DND-41 (cell line): ENCODE measurements around the gene FRK.

Experiments
- ATAC-seq: fragments of 200-7000 bp; cut with Tn5 transposase; 3 replicates; pipeline ENCODE4 v1.9.1; 2021; ENCODE audit warnings: low read depth; ENCODE audit not compliant: insufficient read depth
- DNase-seq: peaks from one replicate; pipeline ENCODE4 v3.0.0-alpha.2; 2020
- H2AFZ ChIP-seq: 2 replicates; pipeline ENCODE4 v1.6.0; 2012; ENCODE audit warnings: low read depth, low read length
- H3K27ac ChIP-seq: 2 replicates; pipeline ENCODE4 v1.5.1; 2012; ENCODE audit warnings: low read length, inconsistent platforms
- H3K27me3 ChIP-seq: fragments of 200-600 bp; sonication (generic); 2 replicates; pipeline ENCODE4 v1.6.0; 2012; ENCODE audit warnings: low read length, mild to moderate bottlenecking, inconsistent platforms; ENCODE audit not compliant: insufficient read depth, poor library complexity
- H3K36me3 ChIP-seq: 2 replicates; pipeline ENCODE4 v1.5.1; 2012; ENCODE audit warnings: low read length, inconsistent platforms; ENCODE audit not compliant: insufficient read depth
- H3K4me1 ChIP-seq: 2 replicates; pipeline ENCODE4 v1.5.1; 2012; ENCODE audit warnings: mild to moderate bottlenecking, low read length; ENCODE audit not compliant: insufficient read depth
- H3K4me2 ChIP-seq: 2 replicates; pipeline ENCODE4 v1.6.0; 2012; ENCODE audit warnings: mild to moderate bottlenecking, moderate library complexity, low read length, inconsistent platforms; ENCODE audit not compliant: insufficient read depth
- H3K4me3 ChIP-seq, 2 experiments: fragments of 200-600 bp in 1 of 2; shearing (Covaris generic) in 1 of 2; 2 replicates each; pipeline ENCODE4 v1.5.1; 2012 to 2016; ENCODE audit warnings: inconsistent platforms in 2 of 2, low read length in 2 of 2, mild to moderate bottlenecking in 2 of 2, low read depth in 1 of 2, moderate library complexity in 1 of 2
- H3K79me2 ChIP-seq: 2 replicates; pipeline ENCODE4 v1.6.0; 2012; ENCODE audit warnings: low read length, inconsistent platforms; ENCODE audit not compliant: insufficient read depth
- H3K9ac ChIP-seq: 2 replicates; pipeline ENCODE4 v1.6.0; 2012; ENCODE audit warnings: low read depth, mild to moderate bottlenecking, inconsistent platforms, low read length, moderate library complexity
- H3K9me3 ChIP-seq: 2 replicates; pipeline ENCODE4 v1.5.1; 2012; ENCODE audit warnings: low read length, moderate library complexity, mild to moderate bottlenecking, inconsistent platforms; ENCODE audit not compliant: insufficient read depth, severe bottlenecking
- H4K20me1 ChIP-seq: 2 replicates; pipeline ENCODE4 v1.6.0; 2012; ENCODE audit warnings: low read length; ENCODE audit not compliant: insufficient read depth
- EZH2 ChIP-seq: IDR thresholded peaks from 3 replicates; pipeline ENCODE4 v1.6.1; 2012; ENCODE audit warnings: borderline replicate concordance, low read depth, mild to moderate bottlenecking, moderate library complexity, low read length, inconsistent platforms; ENCODE audit not compliant: severe bottlenecking
- TF ChIP-seq, protein P1 (sequence below): IDR thresholded peaks from 2 replicates; pipeline ENCODE4 v1.5.1; 2012; ENCODE audit warnings: borderline replicate concordance, low read length, moderate library complexity, mild to moderate bottlenecking; ENCODE audit not compliant: poor library complexity, severe bottlenecking; ENCODE audit errors: extremely low read depth

The FRK gene

DNA sequence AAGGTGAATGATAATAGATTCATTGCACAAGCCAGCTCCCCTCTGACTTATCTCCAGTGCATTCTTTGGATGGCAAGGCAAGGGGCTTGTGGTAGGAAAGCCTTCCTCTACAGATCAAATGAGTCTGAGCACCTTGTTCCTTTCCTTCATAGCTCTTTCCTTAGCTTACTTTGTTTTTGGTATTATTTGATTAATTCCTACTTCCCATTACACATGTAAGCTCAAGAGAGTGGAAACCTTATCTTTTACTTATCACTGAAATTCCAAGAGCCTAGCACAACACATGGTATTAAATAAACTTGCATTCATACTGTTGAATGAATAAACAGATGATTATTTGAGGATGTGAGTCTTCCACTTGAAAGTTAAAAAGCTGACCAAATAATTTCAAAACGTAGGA is 41.7 kb downstream of the FRK start:
- H3K79me2 ChIP-seq = no peaks in the 10 kb centered on the region
- no peak overlapping the region for H3K27ac ChIP-seq
- H3K27me3 ChIP-seq = peaks cover 5% of the 10 kb centered on the region
- H3K36me3 ChIP-seq = no peaks in the 10 kb centered on the region
- no peak for TF ChIP-seq EZH2
- TF ChIP-seq, protein P1, sequence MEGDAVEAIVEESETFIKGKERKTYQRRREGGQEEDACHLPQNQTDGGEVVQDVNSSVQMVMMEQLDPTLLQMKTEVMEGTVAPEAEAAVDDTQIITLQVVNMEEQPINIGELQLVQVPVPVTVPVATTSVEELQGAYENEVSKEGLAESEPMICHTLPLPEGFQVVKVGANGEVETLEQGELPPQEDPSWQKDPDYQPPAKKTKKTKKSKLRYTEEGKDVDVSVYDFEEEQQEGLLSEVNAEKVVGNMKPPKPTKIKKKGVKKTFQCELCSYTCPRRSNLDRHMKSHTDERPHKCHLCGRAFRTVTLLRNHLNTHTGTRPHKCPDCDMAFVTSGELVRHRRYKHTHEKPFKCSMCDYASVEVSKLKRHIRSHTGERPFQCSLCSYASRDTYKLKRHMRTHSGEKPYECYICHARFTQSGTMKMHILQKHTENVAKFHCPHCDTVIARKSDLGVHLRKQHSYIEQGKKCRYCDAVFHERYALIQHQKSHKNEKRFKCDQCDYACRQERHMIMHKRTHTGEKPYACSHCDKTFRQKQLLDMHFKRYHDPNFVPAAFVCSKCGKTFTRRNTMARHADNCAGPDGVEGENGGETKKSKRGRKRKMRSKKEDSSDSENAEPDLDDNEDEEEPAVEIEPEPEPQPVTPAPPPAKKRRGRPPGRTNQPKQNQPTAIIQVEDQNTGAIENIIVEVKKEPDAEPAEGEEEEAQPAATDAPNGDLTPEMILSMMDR = no peak
- H4K20me1 ChIP-seq = no peaks in the 10 kb centered on the region
- no peaks in the 10 kb centered on the region for H3K9me3 ChIP-seq
- no peak overlapping the region for H2AFZ ChIP-seq
- H3K4me2 ChIP-seq = no peak overlapping the region
- H3K9ac ChIP-seq = no peak overlapping the region
- no peak for ATAC-seq
- no peaks in the 10 kb centered on the region for H3K4me1 ChIP-seq
- no peak for DNase-seq
- H3K4me3 ChIP-seq = no peak overlapping the region

- no peaks in the 10 kb centered on the region for H3K79me2 ChIP-seq
- H3K4me1 ChIP-seq = no peaks in the 10 kb centered on the region
- H2AFZ ChIP-seq = no peak overlapping the region
- H3K4me3 ChIP-seq = no peak overlapping the region
- TF ChIP-seq, protein P1 = no peak
- no peak for TF ChIP-seq EZH2
- ATAC-seq = no peak
- H3K9me3 ChIP-seq = no peaks in the 10 kb centered on the region
- no peak overlapping the region for H3K9ac ChIP-seq
- no peak overlapping the region for H3K27ac ChIP-seq
- peaks cover 5% of the 10 kb centered on the region for H3K27me3 ChIP-seq
- H3K4me2 ChIP-seq = no peak overlapping the region
- no peaks in the 10 kb centered on the region for H4K20me1 ChIP-seq
- DNase-seq = no peak
- H3K36me3 ChIP-seq = no peaks in the 10 kb centered on the region
Observed at GRCh38 chr6:116017546-116018295, 43.0 kb downstream of the FRK start.

- ATAC-seq (no peak), DNase-seq (no peak)
- Histone ChIP-seq H3K36me3 (no peaks in the 10 kb centered on the region), H3K4me2 (no peak overlapping the region), H3K27ac (no peak overlapping the region), H3K9ac (no peak overlapping the region), H4K20me1 (no peaks in the 10 kb centered on the region), H2AFZ (no peak overlapping the region), H3K79me2 (no peaks in the 10 kb centered on the region), H3K4me1 (no peaks in the 10 kb centered on the region), H3K9me3 (no peaks in the 10 kb centered on the region), H3K4me3 (no peak overlapping the region), H3K27me3 (peaks cover 5% of the 10 kb centered on the region)
- TF ChIP-seq EZH2 = no peak
- TF ChIP-seq, protein P1 = no peak
Observed at GRCh38 chr6:116016846-116017545, 43.7 kb downstream of the FRK start.
